Left ventricle myocardium inferior (tissue), 1 donor: ENCODE data around the gene SGCG. TPM values are rescaled to one million over a fixed set of nuclear protein-coding genes. Genes with fewer than 3 reads are reported as not detected.

Experiments
- DNase-seq: peaks from one replicate; pipeline ENCODE4 v3.0.0-alpha.2; 2020
- H3K27ac ChIP-seq: fragments of 200-600 bp; replicated peaks from 2 replicates; pipeline ENCODE4 v1.8.0; 2021
- H3K27me3 ChIP-seq: fragments of 200-600 bp; 2 replicates; pipeline ENCODE4 v1.8.0; 2021; ENCODE audit warnings: low read depth
- H3K36me3 ChIP-seq: fragments of 200-600 bp; 2 replicates; pipeline ENCODE4 v1.8.0; 2021
- H3K4me1 ChIP-seq: fragments of 200-600 bp; 2 replicates; pipeline ENCODE4 v1.8.0; 2021
- H3K4me3 ChIP-seq: fragments of 200-600 bp; 2 replicates; pipeline ENCODE4 v1.8.0; 2021; ENCODE audit warnings: mild to moderate bottlenecking, moderate library complexity
- H3K9me3 ChIP-seq: fragments of 200-600 bp; replicated peaks from 2 replicates; pipeline ENCODE4 v1.8.0; 2021
- intact Hi-C: fragments of 100-400 bp; cut with micrococcal nuclease; formaldehyde crosslinking; loops from one replicate; pipeline ENCODE4 v1.11.0; 2022
- total RNA-seq: library from RNA; stranded (reverse); fragmentation: NEBNext Ultra II Directional; extraction: Animal tissue kit (Norgen Biotek cat#: 25700); gene quantifications from one replicate; pipeline ENCODE4 v1.2.1, GENCODE V29; 2021
- TF ChIP-seq, protein P1 (sequence below): fragments of 200-600 bp; IDR thresholded peaks from 2 replicates; pipeline ENCODE4 v1.8.0; 2021; ENCODE audit warnings: antibody characterized with exemption, mild to moderate bottlenecking, borderline replicate concordance
- donor health status: DM: no; HTN: yes; CAD: no; lungs with severe emphysema.

Gene SGCG
- total RNA-seq, 1 donor from 2014 or later: 102 TPM

DNA sequence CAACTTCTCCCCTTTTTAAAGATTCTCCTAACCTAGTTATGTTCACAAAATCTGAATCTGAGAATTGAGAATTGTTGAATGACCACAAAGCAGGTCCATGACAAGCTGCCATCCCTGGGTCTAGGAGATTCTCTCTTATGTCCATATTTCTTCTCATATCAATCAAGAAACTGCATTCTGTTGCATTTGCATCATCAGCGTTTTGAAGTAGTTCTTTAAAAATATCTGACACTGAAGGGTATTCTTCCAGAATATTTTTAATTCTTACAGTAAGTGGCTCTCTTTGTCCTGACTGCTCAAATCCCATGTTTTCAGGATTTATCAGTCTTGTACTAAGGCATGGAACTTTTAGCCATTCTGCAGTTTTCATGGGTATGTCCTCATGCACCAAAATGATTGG is 158.4 kb downstream of the SGCG start:
- Histone ChIP-seq H3K9me3 (peaks cover 24% of the 10 kb centered on the region), H3K4me1 (no peaks in the 10 kb centered on the region), H3K27ac (no peak overlapping the region), H3K27me3 (no peaks in the 10 kb centered on the region), H3K36me3 (peaks cover 33% of the 10 kb centered on the region), H3K4me3 (no peak overlapping the region)
- TF ChIP-seq, protein P1, sequence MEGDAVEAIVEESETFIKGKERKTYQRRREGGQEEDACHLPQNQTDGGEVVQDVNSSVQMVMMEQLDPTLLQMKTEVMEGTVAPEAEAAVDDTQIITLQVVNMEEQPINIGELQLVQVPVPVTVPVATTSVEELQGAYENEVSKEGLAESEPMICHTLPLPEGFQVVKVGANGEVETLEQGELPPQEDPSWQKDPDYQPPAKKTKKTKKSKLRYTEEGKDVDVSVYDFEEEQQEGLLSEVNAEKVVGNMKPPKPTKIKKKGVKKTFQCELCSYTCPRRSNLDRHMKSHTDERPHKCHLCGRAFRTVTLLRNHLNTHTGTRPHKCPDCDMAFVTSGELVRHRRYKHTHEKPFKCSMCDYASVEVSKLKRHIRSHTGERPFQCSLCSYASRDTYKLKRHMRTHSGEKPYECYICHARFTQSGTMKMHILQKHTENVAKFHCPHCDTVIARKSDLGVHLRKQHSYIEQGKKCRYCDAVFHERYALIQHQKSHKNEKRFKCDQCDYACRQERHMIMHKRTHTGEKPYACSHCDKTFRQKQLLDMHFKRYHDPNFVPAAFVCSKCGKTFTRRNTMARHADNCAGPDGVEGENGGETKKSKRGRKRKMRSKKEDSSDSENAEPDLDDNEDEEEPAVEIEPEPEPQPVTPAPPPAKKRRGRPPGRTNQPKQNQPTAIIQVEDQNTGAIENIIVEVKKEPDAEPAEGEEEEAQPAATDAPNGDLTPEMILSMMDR: no peak
- intact Hi-C loops: no loop called here
- DNase-seq: no peak

DNA sequence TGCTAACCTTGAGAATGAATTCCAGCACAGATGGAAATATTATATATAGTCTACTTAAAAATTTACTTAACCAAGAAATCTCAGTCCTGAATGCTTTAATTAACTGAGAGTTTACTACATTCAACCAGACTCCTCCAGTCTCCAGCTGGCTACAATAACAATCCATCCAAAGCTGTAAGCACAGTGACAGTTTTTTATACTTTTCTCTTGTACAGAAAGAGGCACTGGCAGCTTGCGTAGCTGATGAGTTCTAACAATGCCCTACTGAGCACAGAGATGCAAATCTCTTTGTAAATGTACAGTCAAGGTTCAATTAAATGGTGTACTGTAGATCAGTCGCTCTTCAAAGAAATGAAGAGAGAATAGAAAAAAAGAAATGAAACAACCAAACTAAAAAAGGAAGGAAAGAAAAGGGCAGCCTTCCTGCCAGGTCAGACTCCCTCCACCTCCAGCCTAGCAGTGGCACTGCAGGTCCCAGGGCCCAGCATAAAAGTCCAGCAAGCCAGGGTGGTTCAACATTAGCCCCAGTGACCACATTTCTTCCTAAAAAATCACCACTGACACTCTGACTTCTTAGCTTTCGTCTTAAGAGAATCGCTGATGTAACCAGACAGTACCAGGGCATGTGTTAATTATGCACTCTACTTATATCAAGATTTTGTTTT is 164.3 kb downstream of the SGCG start:
- Histone ChIP-seq H3K27ac (no peak overlapping the region), H3K9me3 (no peaks in the 10 kb centered on the region), H3K27me3 (no peaks in the 10 kb centered on the region), H3K4me1 (peaks cover 16% of the 10 kb centered on the region), H3K36me3 (peaks cover 36% of the 10 kb centered on the region), H3K4me3 (no peak overlapping the region)
- intact Hi-C loops: no loop called here
- DNase-seq: no peak
- TF ChIP-seq, protein P1: no peak

DNA sequence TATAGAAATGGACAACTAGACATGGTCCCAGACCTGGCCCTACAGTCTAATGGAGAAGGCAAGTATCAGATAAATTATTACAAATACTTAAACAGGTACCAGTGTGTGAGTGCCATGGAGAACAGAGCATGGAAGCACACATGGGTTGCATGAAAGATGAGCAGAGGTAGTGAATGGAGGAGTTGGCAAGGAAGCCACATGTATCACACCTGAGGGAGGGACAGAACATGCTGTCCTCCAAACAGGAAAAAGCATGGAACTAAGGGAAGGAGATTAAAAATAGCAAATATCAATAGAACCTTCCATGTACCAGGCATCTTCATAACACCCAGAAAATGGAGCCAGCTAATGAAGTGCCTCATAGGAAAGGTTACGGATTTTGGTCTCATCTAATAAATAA is 166.8 kb downstream of the SGCG start:
- Histone ChIP-seq H3K4me1 (peaks cover 21% of the 10 kb centered on the region), H3K4me3 (no peak overlapping the region), H3K9me3 (no peaks in the 10 kb centered on the region), H3K36me3 (peaks cover 25% of the 10 kb centered on the region), H3K27me3 (no peaks in the 10 kb centered on the region), H3K27ac (no peak overlapping the region)
- TF ChIP-seq, protein P1: no peak
- DNase-seq: no peak
- intact Hi-C loops: no loop called here

DNA sequence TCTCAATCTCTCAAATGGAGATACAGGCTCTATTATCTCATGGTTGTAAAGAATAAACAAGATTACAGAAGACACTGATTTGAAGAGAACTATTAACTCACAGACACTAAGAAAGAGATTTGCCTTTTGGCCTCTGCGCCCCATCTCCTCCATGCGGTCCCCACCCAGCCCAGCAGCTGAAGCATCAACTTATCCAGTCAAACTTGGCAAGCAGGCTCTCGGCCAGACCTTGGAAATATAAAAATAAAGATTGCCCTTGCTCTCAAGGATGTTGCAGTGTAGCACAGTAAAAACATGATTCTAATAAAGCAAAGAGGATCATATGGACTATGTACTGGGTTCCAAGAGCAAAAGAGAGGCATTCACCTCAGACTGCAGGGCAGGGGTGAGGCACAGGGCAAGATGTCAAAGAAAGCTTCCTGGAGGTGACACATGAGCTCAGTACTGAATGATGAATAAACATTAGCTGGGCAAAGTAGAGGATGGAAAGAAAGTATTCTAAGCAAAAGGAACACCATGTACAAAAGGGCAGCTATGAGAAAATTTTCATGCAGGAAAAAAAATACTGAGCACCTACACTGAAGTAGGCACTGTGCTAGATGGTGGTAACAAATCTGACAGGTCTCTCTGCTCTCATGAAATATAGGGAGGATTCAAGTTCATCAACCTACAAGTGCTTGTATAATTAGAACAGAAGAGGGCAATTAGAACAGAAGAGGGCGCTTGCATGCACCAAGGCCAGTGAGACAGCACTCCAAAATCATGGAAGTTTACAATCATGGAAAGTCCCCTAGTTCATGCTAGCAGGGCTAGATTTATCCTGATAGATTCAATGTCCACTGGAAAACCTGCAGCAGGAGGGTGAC is 167.7 kb downstream of the SGCG start:
- intact Hi-C loops: no loop called here
- H3K27ac ChIP-seq: peak overlapping the region; percentile 0
- H3K9me3 ChIP-seq: no peaks in the 10 kb centered on the region
- no peak overlapping the region for H3K4me3 ChIP-seq
- peaks cover 25% of the 10 kb centered on the region for H3K36me3 ChIP-seq
- TF ChIP-seq, protein P1: peak; percentile 34
- no peaks in the 10 kb centered on the region for H3K27me3 ChIP-seq
- H3K4me1 ChIP-seq: peaks cover 21% of the 10 kb centered on the region
- DNase-seq: no peak

DNA sequence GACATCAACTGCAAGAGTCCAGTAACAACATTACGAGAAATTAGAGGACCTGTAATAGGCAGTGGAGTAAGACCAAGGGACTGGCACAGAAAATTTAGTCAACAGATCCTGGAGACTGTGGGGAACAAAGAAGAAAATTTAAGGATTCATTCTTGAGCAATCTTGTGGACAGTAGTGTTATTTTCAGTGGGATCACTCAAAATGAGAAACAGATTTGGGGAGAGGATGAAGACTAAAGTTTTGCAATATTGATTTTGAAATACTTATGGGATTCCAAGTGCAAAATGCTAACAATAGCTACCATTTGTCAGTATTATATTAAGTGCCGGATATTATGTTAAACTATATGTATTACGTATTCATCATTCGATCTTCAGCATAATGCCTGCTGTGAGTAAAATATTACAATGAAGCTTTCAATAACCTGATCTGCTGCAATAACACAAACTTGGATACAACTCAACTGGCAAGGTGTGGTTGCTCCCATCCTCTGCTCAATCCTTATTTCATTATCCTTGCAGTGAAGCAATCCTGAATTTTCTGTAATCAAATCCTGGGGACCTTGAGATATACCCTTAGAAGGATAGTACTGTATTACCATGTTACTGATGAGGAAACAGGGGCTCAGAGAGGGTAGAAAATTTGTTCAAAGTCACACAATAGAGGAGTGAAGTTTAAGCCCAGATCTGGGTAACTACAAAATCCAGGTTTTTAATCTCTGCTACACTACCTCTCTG is 168.6 kb downstream of the SGCG start:
- Histone ChIP-seq H3K27ac (no peak overlapping the region), H3K9me3 (no peaks in the 10 kb centered on the region), H3K4me1 (peaks cover 21% of the 10 kb centered on the region), H3K4me3 (no peak overlapping the region), H3K27me3 (no peaks in the 10 kb centered on the region), H3K36me3 (peaks cover 25% of the 10 kb centered on the region)
- TF ChIP-seq, protein P1: no peak
- DNase-seq: no peak
- intact Hi-C loops: no loop called here
